Natural killer cell (primary cell): Measurements from ENCODE around the gene HNRNPH1. TPM values are rescaled to one million over a fixed set of nuclear protein-coding genes. Genes with fewer than 3 reads are reported as not detected.

ENCODE experiments used
- ATAC-seq, 3 donors: fragments of 150-1000 bp in 2 of 3; fragments of 200-7000 bp in 1 of 3; cut with Tn5 transposase; 1 replicate in 1 of 3; 2 replicates in 2 of 3; pipeline ENCODE4 v1.10.0; 2021; ENCODE audit warnings: mild to moderate bottlenecking in 2 of 3, moderate library complexity in 2 of 3
- DNase-seq, 2 donors: peaks; one replicate each; pipeline versions ENCODE4 v3.0.0 to v3.0.0-alpha.2; 2013 to 2021; ENCODE audit warnings: mixed read lengths in 1 of 2
- H3K27ac ChIP-seq: one replicate; pipeline ENCODE4 v1.5.1; 2013; ENCODE audit warnings: mild to moderate bottlenecking, low read length
- H3K27me3 ChIP-seq: one replicate; pipeline ENCODE4 v1.6.1; 2013; ENCODE audit warnings: low read length; ENCODE audit not compliant: control insufficient read depth, insufficient read depth
- H3K36me3 ChIP-seq: one replicate; pipeline ENCODE4 v1.6.1; 2013; ENCODE audit warnings: low read length; ENCODE audit not compliant: control insufficient read depth, insufficient read depth
- H3K4me1 ChIP-seq: one replicate; pipeline ENCODE4 v1.6.1; 2013; ENCODE audit warnings: low read length; ENCODE audit not compliant: control insufficient read depth, insufficient read depth
- H3K4me3 ChIP-seq: one replicate; pipeline ENCODE4 v1.5.1; 2013; ENCODE audit warnings: low read length
- H3K9me3 ChIP-seq: one replicate; pipeline ENCODE4 v1.6.1; 2013; ENCODE audit warnings: low read length; ENCODE audit not compliant: control insufficient read depth, insufficient read depth
- H3K27ac Mint-ChIP-seq, 2 donors: one replicate each; pipeline ENCODE4 v1.8.0; 2022; ENCODE audit warnings: mild to moderate bottlenecking in 2 of 2, mixed read lengths in 2 of 2, moderate library complexity in 1 of 2
- H3K27me3 Mint-ChIP-seq, 2 donors: one replicate each; pipeline ENCODE4 v1.8.0; 2022; ENCODE audit warnings: low read depth in 2 of 2, mixed read lengths in 2 of 2
- H3K36me3 Mint-ChIP-seq: one replicate; pipeline ENCODE4 v1.8.0; 2022; ENCODE audit warnings: mixed read lengths
- H3K4me1 Mint-ChIP-seq, 2 donors: one replicate each; pipeline ENCODE4 v1.8.0; 2022; ENCODE audit warnings: mixed read lengths in 2 of 2
- H3K4me3 Mint-ChIP-seq: one replicate; pipeline ENCODE4 v1.8.0; 2022; ENCODE audit warnings: mild to moderate bottlenecking, moderate library complexity, mixed read lengths
- H3K9me3 Mint-ChIP-seq, 2 donors: one replicate each; pipeline ENCODE4 v1.8.0; 2022; ENCODE audit warnings: mixed read lengths in 2 of 2
- CTCF ChIP-seq: fragments of 200-600 bp; IDR thresholded peaks from one replicate; pipeline ENCODE4 v1.8.0; 2022; ENCODE audit warnings: antibody characterized with exemption
- WGBS: methylation state at CpG from one replicate; pipeline ENCODE4 v1.1.7; 2013; ENCODE audit warnings: missing lambda C conversion rate; ENCODE audit not compliant: insufficient coverage; 5-methylcytosine and 5-hydroxymethylcytosine counted together
- intact Hi-C: fragments of 100-400 bp; cut with micrococcal nuclease; formaldehyde crosslinking; loops from one replicate; pipeline ENCODE4 v1.14.2; 2022
- total RNA-seq, 4 donors: library from RNA; stranded (reverse); fragments of 120-200 nt in 1 of 4; gene quantifications; one replicate each; pipeline versions ENCODE4 v1.2.3 to v1.2.4, GENCODE V29; 2013 to 2022

Gene HNRNPH1
- total RNA-seq, 3 donors from 2014 or later (not counting 1 experiment from before 2014, with no cell fraction given) = 1,749 to 2,212 (median 1,853) TPM

DNA sequence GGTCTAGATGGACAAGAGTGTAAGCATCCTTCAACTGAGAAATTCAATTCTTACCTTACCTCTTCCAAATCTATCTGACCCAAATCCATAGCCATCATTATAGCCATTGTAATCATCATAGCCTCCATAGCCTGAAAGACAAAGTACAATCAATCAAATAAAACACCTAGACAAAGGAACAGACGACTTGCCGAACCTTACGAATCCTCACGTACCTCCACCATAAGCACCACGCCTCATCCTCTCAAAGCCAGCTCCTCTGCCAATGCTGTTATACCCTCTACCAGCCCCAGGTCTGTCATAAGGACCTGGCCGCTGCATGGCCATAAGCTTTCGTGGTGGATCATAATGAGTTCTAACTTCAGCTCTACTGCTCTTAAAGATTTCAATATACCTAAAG, 5.5 kb downstream of the HNRNPH1 start:
- H3K27ac ChIP-seq = no peak overlapping the region
- peaks cover 18% of the 10 kb centered on the region for H3K4me1 ChIP-seq
- WGBS = 78% methylated on average over 6 of the region's 7 CpGs
- Mint-ChIP-seq H3K27ac (peak overlapping the region; percentile 28 to 98), H3K4me3 (peak overlapping the region; percentile 33), H3K36me3 (peaks cover 82% of the 10 kb centered on the region), H3K9me3 (no peaks in the 10 kb centered on the region), H3K27me3 (no peaks in the 10 kb centered on the region), H3K4me1 (peaks cover 86 to 89% of the 10 kb centered on the region in 2 donors)
- ATAC-seq (no peak), DNase-seq (peak in 1 of 2 donors; percentile 26)
- no peaks in the 10 kb centered on the region for H3K9me3 ChIP-seq
- H3K27me3 ChIP-seq = no peaks in the 10 kb centered on the region
- no peak for TF ChIP-seq CTCF
- H3K4me3 ChIP-seq = no peak overlapping the region
- H3K36me3 ChIP-seq = peaks cover 91% of the 10 kb centered on the region
- intact Hi-C loops = no loop called here

- Histone ChIP-seq H3K27ac (no peak overlapping the region), H3K36me3 (peaks cover 97% of the 10 kb centered on the region), H3K4me3 (no peak overlapping the region), H3K4me1 (peaks cover 12% of the 10 kb centered on the region), H3K9me3 (no peaks in the 10 kb centered on the region), H3K27me3 (no peaks in the 10 kb centered on the region)
- peak overlapping the region; percentile 67 to 98 for H3K27ac Mint-ChIP-seq
- H3K4me3 Mint-ChIP-seq = peak overlapping the region; percentile 60
- peaks cover 82% of the 10 kb centered on the region for H3K36me3 Mint-ChIP-seq
- H3K4me1 Mint-ChIP-seq = peaks cover 79 to 81% of the 10 kb centered on the region in 2 donors
- H3K27me3 Mint-ChIP-seq = no peaks in the 10 kb centered on the region
- ATAC-seq (no peak), DNase-seq (no peak)
- no peak for TF ChIP-seq CTCF
- no peaks in the 10 kb centered on the region for H3K9me3 Mint-ChIP-seq
- WGBS = 90% methylated on average over 9 of the region's 9 CpGs
- intact Hi-C loops = no loop called here
Measured at GRCh38 chr5:179616002-179616594, 7.4 kb downstream of the HNRNPH1 start.

- no peak for TF ChIP-seq CTCF
- H3K27ac Mint-ChIP-seq = peak overlapping the region; percentile 67 to 98
- Histone ChIP-seq H3K4me3 (no peak overlapping the region), H3K9me3 (no peaks in the 10 kb centered on the region), H3K36me3 (peaks cover 96% of the 10 kb centered on the region), H3K27me3 (no peaks in the 10 kb centered on the region), H3K4me1 (peaks cover 7% of the 10 kb centered on the region), H3K27ac (no peak overlapping the region)
- ATAC-seq (no peak), DNase-seq (peak in 1 of 2 donors; percentile 26)
- WGBS = 67% methylated on average over 1 of the region's 2 CpGs
- no peak overlapping the region for H3K4me3 Mint-ChIP-seq
- intact Hi-C loops = no loop called here
- no peaks in the 10 kb centered on the region for H3K27me3 Mint-ChIP-seq
- peaks cover 72 to 77% of the 10 kb centered on the region in 2 donors for H3K4me1 Mint-ChIP-seq
- peaks cover 73% of the 10 kb centered on the region for H3K36me3 Mint-ChIP-seq
- no peaks in the 10 kb centered on the region for H3K9me3 Mint-ChIP-seq
Measured at GRCh38 chr5:179615203-179615602, 8.3 kb downstream of the HNRNPH1 start.

DNA sequence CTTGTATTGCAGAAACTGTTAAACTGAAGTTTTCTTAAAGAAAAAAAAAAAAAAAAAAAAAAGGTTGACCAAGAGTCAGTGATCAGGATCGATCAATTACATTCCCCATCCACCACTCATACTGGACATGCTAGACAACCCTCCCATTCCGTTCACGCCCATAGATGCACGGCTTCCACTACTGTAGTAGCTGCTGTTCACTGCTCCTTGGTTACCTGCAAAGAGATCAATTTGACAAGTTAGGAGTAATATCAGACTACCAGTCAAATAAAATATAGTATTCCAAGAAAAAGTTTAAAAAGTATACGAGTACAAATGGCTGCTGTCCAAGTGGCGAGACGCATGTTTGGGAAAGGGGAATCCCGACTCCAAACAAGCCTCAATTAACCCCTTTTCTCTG, 8.7 kb downstream of the HNRNPH1 start:
- H3K9me3 ChIP-seq = no peaks in the 10 kb centered on the region
- WGBS = 94% methylated on average over 8 of the region's 8 CpGs
- peaks cover 96% of the 10 kb centered on the region for H3K36me3 ChIP-seq
- peak in 1 of 2 donors; percentile 33 for DNase-seq
- Mint-ChIP-seq H3K36me3 (peaks cover 73% of the 10 kb centered on the region), H3K4me3 (peak overlapping the region; percentile 57), H3K27ac (peak overlapping the region; percentile 65 to 98), H3K27me3 (no peaks in the 10 kb centered on the region), H3K4me1 (peaks cover 72 to 75% of the 10 kb centered on the region in 2 donors), H3K9me3 (no peaks in the 10 kb centered on the region)
- no peak overlapping the region for H3K27ac ChIP-seq
- no peak overlapping the region for H3K4me3 ChIP-seq
- H3K4me1 ChIP-seq = peaks cover 7% of the 10 kb centered on the region
- intact Hi-C loops = no loop called here
- TF ChIP-seq CTCF = no peak
- no peaks in the 10 kb centered on the region for H3K27me3 ChIP-seq
- ATAC-seq = no peak
